ENCODE measurements around the gene LOC101059915.
"Not testable (repeated sequence)": the region's sequence is repeated elsewhere in the genome, so short reads cannot be mapped to it uniquely, and the experiment has no call there.

GRCh38 chrX:71662654-71663053 lies 4.7 kb upstream of the LOC101059915 start:
- TF ChIP-seq CTCF (IDR thresholded peaks at IDR 0.05; ENCODE audit: extremely low read depth in 1 of 2, insufficient read depth in 1 of 2, low read depth in 1 of 2, low read length in 2 of 2); MYC (IDR thresholded peaks at IDR 0.05; ENCODE audit: low read depth, low read length); POLR2A (IDR thresholded peaks at IDR 0.05; ENCODE audit: low read depth, low read length); POLR2AphosphoS5 (IDR thresholded peaks at IDR 0.05; ENCODE audit: insufficient read depth, low read depth, low read length); EZH2 (IDR thresholded peaks at IDR 0.05; ENCODE audit: borderline replicate concordance, low read depth, low read length, severe bottlenecking); JUN (IDR thresholded peaks at IDR 0.05; ENCODE audit: borderline replicate concordance, insufficient read depth, insufficient read length, low read depth): not testable (repeated sequence)

Measured in endothelial cell of umbilical vein (primary cell).